GM03348 (cell line): Measurements from ENCODE around the gene ITPKB.
"Not testable (repeated sequence)": the region's sequence is repeated elsewhere in the genome, so short reads cannot be mapped to it uniquely, and the experiment has no call there.

Source experiments
- DNase-seq: peaks from one replicate; pipeline ENCODE4 v3.0.0; 2012; ENCODE audit warnings: low spot score

The ITPKB gene

DNA sequence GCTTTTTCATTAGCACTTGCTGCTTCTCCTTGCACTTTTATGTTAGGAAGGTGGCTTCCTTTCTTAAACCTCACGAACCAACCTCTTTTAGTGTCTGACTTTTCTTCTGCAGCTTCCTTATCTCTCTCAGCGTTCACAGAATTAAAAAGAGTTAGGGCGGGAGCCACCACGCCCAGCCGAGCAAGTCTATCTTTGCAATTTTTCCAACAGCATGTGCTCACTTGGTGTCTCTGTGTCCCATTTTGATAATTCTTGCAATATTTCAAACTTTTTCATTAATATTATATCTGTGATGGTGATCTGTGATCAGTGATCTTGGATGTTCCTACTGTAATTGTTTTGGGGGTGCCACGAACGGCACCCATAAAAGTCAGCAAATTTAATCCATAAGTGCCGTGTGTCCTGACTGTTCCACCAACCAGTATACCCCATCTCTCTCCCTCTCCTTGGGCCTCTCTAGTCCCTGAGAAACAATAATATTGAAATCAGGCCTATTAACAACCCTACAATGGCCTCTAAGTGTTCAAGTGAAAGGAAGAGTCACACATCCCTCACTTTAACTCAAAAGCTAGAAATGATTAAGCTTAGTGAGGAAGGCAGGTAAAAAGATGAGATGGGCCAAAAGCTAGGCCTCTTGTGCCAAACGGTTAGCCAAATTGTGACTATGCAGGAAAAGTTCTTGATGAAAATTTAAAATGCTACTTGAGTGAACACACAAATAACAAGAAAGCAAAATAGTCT lies 15.9 kb upstream of the ITPKB start:
- no peak for DNase-seq

DNA sequence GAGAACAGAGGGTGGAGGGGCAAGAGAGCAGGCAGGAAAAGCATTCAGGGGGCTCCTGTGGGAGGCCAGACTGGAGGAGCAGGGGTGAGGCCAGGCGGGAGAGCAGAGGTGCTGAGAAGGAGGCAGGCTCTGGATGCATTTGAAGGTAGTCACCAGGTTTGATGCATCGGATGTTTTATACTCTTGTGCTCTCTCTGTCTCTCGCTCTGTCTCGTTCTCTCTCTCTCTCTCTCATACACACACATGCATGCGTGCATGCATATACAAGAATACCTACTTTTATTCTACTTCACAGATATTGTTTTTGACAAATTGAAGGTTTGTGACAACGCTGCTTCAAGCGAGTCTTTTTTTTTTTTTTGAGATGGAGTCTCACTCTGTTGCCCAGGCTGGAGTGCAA lies 15.0 kb upstream of the ITPKB start:
- no peak for DNase-seq

DNA sequence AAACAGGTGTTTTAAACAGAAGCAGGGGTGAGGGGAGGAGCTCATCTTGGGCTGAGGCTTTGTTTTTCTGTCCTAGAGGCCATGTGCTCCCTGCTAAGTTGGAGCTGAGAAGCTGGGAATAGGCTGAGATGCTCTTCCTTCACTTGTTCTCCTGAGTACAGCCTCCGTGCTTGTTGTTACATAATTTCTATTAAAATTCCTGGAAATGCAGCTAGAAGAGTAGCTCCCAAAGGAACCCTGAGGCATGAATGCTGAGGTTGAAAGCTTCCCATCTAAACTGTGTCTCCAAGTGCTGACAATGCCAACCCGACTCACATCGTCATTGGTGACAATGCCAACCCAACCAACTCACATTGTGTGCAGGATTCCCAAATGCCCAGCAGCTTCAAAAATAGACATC lies 12.6 kb upstream of the ITPKB start:
- DNase-seq, result no peak

- DNase-seq, result no peak
These were observed 12.1 kb upstream of the ITPKB start for GRCh38 chr1:226751214-226751613.

DNA sequence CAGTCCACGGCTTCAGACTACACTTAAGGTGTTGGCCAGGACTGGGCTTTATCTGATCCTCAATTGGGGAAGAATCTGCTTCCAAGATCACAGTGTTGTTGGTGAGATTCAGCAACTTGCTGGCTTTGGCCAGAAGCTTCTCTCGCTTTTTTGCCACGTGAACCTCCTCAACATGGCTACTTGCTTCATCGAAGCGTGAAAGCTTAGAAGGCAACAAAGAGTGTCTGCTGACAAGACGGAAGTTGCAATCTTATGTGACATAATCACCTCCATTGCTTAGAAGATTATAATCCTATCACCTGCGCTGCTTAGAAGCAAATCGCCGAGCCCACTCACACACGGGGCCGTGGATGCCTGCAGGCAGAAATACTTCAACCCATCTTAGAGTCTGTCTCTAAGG lies 10.4 kb upstream of the ITPKB start:
- DNase-seq, result no peak

DNA sequence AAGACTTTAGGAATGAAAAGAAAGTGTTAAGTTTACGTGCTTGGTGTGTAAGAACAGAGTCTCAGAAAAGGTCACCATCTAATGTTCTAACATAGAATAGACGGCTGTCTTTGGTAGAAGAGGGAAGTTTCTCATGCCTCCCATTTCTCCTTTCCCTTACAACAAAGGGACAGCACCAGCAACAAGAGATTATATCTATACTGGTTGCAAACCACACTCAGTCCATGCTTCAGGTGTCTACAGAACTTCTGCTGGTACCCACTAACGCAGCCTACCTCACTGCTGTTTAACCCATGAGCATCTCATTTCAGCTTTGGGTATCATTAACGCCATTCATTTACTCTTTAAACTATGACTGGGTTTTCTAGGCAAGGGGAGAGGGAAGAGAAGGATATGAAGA lies 9.2 kb upstream of the ITPKB start:
- no peak for DNase-seq

DNA sequence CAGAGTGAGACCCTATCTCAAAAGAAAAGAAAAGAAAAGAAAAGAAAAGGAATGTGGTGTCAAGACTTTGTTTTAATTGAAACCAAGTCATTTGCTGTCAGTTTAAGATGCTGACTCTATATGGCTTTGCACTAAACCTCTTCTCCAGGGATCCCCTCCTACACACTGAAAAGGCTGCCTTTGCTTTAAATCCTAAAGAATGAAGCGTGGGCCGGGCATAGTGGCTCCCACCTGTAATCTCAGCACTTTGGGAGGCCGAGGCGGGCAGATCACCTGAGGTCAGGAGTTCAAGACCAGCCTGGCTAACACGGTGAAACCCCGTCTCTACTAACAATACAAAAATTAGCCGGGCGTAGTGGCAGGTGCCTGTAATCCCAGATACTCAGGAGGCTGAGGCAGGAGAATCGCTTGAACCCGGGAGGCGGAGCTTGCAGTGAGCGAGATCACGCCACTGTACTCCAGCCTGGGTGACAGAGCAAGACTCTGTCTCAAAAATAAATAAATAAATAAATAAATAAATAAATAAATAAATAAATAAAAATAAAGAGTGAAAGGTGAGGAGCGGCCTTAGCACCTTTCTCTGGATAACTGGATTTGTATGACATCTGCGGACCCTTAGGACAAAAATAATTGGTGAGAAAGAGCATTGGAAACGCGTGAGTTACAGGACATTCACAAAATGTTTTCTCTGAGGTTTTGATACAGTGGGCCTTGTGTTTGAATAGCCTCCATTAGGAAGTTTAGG lies 8.6 kb upstream of the ITPKB start:
- DNase-seq, result not testable (repeated sequence)

- no peak for DNase-seq
These were observed 4.2 kb upstream of the ITPKB start for GRCh38 chr1:226743259-226743658.

GRCh38 chr1:226741009-226741408 lies 1.9 kb upstream of the ITPKB start:
- no peak for DNase-seq

DNA sequence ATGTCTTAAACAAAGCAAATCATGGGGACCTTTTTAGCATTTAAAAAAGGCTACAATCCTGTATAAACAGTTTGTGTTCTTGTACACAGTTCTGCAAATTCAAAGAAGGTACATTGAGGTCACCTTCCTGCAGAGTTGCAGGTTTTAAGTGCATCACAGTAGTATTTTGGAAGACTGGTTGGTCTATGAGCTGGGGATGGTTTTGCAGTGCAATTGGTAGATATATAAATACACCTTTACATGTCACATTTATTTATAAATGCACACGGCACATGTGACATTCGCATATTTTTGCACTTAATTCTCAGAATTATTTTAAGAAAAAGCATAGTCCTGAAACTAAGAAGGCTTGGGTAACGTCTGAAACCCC lies 599 bp upstream of the ITPKB start:
- DNase-seq, result no peak

DNA sequence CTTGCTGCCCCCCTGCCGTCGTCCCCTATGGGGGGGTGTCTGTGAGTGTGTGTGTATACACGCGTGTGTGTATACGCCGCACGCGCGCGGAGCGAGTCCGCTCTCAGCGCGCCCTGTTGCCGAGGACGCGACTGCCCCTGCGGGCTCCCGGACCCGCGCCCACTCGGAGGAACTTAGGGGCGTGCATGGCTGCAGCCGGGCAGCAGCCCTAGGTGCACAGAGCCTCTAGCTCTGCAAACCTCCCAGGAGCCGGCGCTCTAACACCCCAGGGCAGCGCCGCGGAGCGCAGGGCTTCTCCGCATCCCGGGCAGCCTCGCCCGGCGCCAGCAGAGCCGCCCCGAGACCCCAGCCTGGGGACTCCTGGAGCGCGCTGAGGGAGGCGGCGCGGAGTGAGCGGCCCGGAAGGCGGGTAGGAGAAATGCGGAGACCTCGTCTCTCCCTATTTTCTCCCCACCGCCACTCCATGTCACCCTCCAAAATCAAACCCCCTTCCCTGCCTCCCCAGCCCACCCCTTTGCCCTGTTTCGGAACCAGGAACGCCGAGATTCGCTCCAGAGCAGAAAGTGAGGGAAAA lies 574 bp downstream of the ITPKB start:
- peak; percentile 59 for DNase-seq

- DNase-seq, result peak; percentile 62
These were observed 1.2 kb downstream of the ITPKB start for GRCh38 chr1:226737819-226738420.

DNA sequence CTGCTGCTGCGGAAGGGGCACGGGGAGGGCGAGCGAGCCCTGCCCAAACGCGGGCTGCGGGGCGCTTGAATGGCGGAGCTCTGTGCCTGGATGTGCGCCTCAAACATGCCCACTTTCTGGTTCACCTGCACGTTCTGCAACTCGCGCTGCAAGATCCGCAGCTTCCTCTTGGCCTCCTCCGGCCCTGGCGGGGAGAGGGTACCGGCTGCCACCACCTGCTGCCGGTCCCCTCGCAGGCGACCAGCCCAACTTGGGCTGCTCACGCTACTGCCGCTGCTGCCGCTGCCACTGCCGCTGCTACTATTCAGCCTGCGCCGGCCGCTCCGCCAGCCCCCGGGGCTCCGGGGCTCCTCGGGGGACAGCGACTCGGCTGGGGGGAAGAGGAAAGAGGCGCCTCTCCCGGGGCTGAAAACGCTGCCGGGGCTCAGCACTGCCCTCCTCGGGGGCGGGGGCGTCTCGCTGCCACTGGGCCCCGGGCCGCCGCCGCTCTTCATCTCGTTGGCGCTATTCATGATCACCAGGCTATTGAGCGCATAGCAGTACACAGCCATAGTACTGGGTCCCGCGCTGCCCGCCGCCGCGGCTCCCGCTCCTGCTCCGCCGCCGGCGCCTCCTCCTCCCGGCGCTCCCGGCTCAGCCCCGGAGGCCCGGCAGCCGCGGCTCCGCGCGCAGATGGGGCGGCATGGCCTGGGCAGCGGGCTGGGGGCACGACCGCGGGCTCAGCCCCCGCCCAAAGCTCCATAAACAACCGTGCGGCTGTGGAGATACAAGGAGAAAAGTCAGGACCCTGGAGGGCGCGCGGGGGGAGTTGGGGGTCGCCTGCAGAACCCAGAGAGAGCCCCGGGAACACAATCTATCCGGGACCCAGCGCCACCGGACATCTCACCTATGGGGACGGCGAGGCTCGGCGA lies 1.9 kb downstream of the ITPKB start:
- DNase-seq, result peak; percentile 73

DNA sequence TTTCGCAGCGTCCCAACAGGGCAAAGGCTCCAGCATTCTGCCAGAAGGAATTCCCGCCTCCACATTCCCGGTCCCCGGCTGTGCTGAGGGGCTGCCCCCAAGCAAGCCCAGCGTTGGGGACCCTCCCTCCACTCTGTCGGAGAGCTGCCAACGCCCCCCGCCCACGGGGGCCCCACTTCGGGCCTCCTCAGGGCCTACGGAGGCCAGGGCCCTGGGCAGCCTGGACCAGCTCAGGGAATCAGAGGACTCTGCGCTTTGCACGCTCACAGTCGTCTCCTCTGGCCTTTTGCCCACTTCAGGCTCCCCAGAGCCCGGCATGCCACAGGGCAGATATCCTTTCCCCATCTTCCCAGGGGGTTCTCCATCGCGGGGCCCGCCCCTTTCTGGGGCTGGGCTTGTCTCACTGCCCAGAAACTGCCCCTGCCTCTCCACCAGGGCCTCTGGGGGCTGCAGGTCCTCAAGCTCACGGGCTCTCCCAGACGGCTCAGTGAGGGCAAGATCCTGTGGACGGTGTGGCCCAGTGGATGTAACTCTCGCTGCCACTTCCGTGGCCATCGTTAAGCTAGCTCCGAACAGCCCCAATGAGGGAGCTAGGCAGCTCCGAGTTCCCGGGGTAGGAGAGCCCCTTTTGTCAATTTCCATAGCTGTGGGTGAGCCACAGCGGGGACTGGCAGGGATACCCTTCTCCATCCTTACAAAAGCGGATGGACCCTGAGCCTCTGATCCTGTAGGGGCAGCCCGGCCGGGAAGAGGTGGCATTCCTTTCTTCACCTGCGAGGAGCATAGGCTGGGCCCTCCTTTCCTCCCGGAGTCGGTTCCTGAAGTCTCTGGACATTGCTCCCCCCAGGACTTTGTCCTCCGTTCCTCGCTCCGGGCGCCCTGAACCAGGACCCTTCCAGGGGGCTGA lies 2.8 kb downstream of the ITPKB start:
- DNase-seq, result no peak

DNA sequence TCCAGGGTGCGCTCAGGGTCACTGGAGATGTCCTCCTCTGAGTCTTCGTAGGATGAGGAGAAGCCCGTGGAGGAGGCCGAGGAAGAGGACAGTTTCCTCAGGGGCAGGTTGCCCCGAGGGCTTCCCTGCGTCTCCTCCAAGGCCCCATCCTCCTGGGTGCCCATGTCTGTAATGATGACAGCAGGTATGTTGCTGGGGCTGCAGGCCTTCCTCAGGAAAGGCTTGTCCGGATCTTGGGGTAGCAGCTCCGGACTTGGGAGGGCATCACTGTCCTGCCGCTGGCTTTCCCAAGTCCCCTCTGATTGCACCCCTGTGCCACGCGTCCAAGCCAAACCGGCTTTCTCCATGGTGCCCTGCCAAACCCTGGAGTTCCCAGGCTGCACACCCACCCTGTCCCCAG lies 3.5 kb downstream of the ITPKB start:
- no peak for DNase-seq

DNA sequence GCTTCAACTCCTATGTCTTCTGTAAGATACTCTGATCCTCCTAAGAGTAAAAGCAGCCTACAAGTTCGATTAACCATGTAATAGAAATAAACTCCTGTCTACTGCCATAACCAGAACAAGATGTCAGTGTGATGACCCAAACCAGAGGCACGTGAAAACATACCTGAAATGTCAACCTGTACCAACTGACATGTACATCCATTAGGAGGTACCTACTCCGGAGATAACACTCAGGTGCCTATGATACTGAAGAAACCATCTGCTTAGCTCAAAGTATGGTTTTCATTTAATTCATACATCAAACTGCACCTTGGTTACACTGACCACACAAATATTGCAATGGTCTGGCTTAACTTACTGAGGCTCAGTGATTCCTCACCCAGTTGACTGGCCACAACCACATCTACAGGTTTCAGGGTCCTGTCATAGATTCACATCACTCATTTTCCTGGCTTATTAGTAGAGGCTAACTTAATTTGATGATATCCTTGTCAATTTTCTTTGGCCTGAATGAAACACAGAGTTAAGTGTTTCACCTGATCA lies 4.4 kb downstream of the ITPKB start:
- no peak for DNase-seq

DNA sequence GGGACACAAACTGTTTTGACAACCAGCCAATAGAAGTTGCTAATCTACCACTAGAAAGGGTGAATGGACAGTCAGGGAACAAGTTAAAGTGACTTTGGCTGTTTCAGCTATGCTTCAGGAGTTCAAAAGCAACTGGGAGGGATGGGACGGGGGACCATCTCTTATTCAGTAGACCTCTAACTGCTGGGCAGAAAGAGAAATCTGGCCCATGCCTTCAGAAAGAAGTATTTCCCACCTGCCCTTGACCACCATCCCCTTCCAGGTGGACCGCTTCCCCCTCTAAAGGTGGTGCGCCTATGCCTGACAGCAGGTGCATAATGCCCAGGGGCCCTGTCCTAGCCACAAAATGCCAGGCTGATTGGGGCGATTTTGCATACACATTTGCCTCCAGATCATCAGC lies 5.2 kb downstream of the ITPKB start:
- DNase-seq, result no peak

GRCh38 chr1:226733304-226733703 lies 5.8 kb downstream of the ITPKB start:
- no peak for DNase-seq

- DNase-seq, result no peak
These were observed 6.2 kb downstream of the ITPKB start for GRCh38 chr1:226732856-226733291.

GRCh38 chr1:226731257-226731893 lies 7.7 kb downstream of the ITPKB start:
- no peak for DNase-seq
